T-helper 22 cell (primary cell): Measurements from ENCODE around the gene CWF19L2.
"Not testable (repeated sequence)": the region's sequence is repeated elsewhere in the genome, so short reads cannot be mapped to it uniquely, and the experiment has no call there.

Experiments
- DNase-seq: peaks from one replicate; pipeline ENCODE4 v3.0.0-alpha.2; 2020; ENCODE audit warnings: low read depth

CWF19L2 gene

DNA sequence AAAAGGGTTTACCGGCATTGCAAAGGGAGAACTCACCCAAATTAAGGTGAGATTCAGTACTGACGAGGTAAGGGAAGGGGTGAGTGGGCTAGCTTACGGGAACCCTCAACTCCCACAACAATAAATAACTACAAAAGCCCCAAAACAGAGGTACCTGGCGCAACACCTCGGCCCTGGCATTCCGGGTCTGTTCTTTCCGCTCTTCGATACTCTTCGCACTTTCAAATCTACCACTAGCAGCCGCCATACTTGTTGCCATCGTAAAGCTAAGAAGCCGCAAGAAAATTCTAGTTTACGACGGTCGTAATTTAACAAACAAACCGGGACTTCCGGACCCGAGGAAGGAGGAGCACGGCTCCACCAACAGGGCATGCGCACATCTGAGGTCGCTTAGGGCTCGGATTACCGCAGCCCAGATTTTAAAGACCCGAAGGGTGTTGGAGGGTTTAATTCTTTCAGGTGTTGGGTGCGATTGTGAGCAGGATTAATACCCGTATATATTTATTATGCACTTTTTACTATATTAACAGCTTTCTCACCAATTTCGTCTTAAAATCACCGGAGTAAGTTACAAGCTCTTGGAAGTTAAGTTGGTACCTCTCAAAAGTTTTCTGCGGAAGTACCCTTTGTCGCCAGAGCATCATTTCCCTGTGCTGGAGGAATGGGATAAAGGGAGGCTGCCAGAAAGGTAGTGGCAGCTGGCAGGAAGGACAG is at the start of gene CWF19L2:
TSS of gene CWF19L2 (minus strand) at position 268 of the 714 bp plus-strand sequence. CDS start at position 259, 9 bp downstream.
- DNase-seq = peak; percentile 84

DNA sequence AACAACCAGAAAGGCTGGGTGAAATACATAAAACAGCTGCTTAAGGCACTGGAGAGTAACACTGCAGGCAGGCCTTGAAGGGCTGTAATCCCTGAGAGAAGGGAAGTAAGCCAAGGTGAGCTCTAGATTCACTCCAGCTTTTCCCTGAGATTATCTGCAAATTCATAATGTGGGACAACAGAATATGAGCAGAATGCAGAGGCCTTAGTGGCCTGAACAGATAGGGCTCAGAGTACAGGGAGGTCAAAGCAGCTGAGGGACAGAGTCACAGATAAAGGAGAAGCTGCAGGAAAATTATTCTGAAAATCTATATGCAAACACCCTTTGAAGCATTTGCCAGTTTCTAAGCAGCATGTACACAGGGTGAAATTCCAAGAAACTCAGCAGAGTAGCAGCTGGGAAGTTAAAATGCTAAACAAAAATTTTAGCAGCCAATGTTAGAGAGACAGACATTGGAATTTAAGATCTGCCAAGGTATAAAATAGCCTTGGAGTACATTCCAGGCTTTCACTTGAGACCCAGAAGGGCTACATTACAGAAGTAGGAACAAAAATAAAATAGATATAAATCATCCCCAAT is 48.1 kb upstream of the CWF19L2 start:
- no peak for DNase-seq

DNA sequence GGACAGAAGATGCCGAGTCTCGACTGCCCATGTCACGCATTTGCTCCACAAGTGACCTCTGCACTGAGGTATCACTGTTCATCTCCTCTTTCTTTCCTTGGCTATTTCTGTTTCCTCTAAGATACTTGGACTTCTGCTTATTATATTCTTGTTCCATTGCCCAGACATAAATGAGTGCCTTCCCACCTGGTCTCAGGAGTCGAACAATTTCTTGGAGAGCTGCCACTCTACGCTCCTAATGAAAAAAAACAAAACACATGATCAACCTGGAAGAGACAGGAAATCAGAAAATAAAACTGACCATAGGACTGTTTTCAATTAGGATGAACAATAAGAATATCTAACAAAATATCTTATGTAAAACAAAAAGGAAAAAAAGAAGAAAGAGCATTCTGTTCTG is 47.4 kb upstream of the CWF19L2 start:
- no peak for DNase-seq

DNA sequence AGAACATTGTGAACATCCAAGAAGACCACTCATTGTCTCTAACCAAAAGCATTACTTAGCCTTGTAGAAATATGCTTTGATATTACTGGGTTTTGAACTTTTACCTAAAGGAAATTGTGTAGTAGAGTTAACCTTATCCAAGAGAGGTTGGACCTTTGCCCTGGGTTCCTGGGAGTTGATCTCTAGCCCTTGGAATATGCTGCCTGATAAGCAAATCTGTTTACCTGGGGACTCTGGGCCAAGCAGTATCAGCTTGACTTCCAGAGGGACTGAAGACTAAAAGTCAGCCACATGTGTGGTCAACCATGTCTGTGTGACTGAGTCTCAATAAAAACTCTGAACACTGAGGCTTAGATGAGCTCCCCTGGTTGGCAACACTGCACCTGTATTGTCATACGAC is 44.1 kb upstream of the CWF19L2 start:
- no peak for DNase-seq

DNA sequence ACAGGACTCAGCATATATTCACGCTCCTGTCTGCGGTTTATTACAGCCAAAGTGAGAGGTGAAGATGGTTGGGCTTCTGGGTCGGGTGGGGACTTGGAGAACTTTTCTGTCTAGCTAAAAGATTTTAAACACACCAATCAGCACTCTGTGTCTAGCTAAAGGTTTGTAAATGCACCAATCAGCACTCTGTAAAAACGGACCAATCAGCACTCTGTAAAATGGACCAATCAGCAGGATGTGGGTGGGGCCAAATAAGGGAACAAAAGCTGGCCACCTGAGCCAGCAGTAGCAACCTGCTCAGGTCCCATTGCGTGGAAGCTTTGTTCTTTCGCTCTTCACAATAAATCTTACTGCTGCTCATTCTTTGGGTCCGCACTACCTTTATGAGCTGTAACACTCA is 39.7 kb upstream of the CWF19L2 start:
- DNase-seq = not testable (repeated sequence)

DNA sequence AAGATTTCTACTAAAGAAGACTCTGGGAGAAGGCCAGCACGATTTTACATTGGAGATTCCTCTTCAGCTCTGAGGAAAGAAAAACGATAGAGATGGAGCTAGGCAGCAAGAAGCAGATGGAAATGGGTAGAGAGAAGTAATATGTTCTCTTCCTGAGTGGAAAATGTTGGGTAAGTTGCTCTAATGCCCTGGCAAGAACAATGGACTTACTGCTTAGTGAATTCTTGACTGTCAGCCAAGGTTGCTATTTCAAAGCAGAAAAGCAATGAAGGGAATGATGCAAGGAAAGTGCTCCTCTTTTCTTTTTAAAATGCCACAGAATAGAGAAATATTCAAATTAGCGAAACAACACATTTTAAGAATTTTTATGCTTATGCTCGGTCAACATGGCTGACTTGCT is 38.4 kb upstream of the CWF19L2 start:
- no peak for DNase-seq

DNA sequence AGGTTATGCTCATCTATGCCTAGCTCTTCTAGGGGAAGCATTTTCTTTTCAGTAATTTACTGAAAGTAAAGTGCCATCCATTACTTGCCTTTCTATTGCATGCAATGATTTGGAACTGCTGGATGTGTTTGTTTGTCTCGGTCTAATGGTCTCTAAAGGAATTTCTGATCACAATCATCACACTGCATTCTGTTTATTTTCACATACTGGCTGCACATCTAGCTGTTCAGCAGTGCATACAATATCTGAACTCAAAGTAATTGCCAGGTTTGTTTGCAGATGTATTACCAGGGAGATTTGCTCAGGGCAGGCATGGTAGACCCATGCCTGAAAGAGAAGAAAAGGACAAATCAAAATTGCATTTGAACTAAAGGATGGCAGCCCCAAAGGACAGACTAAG is 36.4 kb upstream of the CWF19L2 start:
- DNase-seq = no peak

DNA sequence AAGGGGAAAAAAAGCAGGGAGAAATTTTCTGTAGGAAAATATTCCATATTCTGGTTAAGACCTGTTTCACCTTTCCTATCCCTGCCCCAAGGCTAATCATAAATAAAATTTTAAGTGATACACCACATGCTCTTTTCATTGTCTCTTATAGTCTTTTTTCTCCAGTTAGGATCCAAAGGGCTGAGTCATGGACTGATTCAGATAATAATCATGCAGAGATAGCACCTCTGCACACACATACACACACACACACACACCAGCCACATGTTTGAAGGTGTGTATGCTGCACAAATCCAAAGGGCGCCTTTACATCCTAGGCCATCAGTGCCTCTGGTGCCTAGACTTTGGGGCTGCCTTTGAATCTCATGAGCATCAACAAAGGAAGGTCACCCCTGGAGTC is 35.5 kb upstream of the CWF19L2 start:
- no peak for DNase-seq

DNA sequence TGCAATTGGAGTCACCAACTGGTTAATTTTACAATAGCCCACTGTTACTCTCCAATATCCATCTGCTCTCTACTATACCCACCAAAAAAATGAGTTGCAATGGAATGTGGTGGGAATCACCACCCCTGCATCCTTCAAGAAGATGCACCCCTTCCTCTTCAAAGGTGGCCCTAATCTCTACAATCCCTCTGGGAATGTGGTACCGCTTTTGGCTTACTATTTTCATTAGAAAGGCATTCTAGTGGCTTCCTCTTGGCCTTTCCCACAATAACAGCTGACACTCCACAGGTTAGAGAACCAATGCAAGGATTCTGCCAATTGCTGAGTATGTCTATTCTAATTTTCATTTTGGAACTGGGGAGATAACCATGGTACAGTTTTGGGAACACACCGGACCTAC is 33.2 kb upstream of the CWF19L2 start:
- DNase-seq = no peak

DNA sequence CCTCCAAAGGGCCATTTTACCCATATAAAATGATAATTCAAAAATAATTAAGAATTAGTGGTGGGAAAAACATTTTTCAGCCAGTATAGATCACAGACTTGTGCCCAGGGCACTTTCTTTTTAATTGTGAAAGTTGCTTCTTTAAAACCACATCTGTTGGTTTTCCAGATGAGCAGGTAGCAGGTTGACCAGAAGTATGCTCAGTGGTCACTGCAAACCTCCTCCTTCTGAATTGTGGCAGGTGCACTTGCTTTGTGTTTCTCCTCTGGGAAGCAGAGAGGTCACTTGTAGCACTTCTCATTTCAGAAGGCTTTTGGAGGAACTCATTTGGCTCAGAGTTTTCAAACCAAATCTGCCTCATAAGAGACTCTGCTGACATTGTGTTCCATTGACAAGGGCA is 24.6 kb upstream of the CWF19L2 start:
- DNase-seq = no peak

DNA sequence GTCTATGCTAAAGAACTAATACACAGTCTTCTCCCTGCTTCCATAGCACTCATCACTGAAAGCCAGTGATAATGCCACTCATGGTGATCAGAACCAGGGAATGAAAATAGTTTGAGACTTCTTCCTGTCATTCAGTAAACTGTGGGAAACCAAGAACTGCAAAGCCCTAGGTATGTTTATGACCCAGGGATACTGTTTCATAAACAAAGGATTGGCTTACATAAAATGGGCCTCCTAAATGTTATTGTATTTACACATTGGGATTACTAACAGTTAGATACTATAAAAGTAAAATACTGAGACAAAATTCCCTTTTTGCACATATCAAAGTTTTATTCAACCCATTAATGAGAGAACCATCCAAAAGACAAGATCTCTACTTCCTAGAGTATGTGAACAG is 21.3 kb upstream of the CWF19L2 start:
- no peak for DNase-seq

DNA sequence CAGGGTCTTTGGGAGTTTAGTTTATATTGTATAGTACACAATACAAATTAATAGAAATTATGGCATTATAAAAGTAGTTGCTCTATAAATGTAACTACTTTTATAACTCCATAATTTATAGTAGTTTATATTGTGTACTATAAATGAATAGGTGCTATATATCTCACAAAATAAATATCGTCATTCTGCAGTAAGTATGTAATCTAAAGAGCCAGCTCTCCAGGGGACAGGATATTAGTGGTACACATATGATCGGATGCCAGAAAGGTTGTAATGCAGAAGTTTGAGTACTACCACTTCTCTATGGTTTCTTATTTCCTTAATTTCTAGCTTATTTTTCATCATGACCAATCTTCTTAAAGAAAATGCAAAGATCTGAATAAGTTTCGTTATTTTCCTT is 20.2 kb upstream of the CWF19L2 start:
- DNase-seq = no peak

DNA sequence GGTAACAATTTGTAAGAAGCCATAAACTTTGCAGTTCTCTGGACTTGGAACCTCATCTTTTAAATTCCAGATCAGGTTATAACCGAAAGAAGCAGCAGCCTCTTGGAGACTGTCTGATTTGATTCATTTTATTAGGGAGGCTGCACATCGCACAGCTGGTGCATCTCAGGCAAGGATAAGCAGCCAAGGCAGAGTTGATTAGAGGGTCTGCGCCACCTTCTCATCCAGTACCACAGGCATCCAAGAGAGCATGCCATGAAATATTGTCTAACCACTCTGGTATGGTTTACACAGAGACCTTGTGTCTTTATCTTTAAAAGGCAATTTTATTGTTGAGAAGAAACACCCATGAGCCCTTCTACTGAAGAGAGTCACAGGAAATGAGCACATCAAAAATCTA is 16.2 kb upstream of the CWF19L2 start:
- no peak for DNase-seq

DNA sequence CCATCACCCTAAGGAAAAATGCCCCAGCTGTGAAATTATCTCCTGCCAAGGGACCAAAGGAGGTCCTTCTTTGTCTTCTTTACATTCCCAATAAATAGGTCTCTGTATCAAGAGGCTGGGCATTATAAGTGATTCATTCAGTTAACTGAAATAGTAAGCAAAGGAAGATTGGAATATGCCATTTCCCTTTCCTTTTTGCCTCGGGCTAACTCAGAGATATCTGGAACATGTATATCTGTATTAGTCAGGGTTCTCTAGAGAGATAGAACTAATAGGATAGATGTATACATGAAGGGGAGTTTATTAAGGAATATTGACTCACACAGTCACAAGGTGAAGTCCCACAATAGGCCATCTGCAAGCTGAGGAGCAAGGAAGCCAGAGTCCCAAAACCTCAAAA is 15.3 kb upstream of the CWF19L2 start:
- no peak for DNase-seq

DNA sequence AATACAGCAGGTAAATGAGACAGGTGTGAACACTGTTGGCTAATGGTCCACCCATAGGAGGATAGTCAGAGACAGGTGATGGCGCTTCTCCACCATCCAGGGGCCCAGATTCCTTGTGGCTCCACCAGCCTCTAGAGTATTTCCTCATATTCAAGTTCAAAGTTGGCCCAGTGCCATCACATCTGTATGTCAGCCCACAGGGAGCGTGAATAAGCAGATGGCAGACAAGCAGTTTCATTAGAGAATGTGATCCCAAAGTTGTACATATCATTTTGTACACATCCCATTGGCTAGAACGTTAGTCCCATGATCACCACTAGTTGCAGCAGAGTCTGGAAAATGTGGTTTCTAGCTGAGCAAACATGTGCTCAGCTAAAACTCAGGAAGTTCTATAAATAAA is 11.0 kb upstream of the CWF19L2 start:
- no peak for DNase-seq

DNA sequence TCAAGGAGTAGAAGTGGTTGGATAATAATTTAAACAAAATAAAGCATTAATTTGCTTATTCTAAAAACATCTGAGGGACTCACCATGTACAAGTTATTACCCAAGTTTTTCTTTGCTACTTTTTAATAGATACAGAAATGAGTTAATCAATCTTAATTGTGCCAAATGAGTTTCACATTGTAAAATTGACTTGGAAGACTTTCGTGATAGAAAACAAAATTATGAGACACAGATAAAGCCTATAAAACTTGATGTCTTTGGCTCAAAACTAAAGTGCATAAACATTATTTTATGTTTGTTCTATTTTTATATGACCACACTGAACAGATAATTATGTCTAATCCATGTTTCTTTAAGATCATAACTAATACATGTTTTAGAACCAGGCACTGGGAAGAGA is 10.1 kb upstream of the CWF19L2 start:
- no peak for DNase-seq

DNA sequence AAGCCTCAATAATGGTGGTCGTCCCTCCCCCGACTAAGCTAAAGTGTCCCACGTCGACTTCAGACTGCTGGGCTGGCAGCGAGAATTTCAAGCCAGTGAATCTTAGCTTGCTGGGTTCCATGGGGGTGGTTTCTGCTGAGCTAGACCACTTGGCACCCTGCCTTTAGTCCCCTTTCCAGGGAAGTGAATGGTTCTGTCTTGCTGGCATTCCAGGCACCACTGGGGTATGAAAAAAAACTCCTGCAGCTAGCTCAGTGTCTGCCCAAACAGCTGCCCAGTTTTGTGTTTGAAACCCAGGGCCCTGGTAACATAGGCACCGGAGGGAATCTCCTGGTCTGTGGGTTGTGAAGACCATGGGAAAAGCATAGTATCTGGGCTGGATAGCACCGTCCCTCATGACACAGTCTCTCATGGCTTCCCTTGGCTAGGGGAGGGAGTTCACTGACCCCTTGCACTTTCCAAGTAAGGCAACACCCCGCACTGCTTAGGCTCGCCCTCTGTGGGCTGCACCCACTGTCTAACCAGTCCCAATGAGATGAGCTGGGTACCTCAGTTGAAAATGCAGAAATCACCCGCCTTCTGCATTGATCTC is 8.7 kb upstream of the CWF19L2 start:
- not testable (repeated sequence) for DNase-seq

DNA sequence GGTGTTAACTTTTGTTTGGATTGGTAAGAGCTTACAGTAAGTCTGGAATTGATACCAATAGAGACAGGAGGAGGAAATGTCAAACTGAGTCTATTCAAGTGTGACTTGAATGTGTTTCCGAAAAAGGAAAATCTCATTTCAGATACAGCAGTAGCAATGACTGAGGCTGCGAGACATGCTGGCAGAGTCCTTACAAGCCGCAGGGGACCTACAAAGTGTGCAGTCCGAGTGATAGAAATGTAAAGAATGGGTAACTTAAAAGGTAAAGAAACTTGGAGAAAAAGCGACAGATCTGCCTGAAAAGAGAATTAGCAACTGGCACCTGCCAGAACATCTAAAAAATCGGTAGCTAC is 444 bp downstream of the CWF19L2 start:
- no peak for DNase-seq

DNA sequence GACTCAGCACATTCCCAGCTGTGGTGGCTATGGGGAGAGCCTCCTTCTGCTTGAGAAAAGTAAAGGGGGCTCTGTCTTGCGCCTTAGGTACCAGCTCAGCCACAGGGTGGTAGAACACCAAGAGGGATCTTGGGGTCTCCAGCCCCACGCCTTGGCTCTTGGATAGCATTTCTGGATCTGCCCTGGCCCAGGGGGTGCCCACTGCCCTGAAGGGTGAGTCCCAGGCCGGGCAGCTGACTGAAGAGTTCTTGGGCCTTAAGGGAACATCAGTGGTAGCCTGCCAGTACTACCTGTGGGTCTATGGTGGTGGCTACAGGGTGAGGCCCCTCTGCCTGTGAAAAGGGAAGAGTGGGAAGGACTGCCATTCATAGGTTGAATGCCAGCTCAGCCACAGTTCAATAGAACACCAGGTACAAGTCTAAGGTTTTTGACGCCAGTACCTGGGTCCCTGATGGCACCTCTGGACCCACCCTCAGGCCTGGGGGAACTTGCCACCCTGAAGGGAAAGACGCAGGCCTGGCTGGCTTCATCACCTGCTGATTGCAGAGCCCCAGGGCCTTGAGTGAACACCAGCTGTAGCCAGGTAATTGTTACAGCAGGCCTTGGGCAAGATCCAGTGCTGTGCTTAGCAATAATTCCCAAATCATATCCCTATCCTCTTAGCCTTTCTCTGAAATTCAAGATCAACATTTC is 3.9 kb downstream of the CWF19L2 start:
- DNase-seq = no peak

DNA sequence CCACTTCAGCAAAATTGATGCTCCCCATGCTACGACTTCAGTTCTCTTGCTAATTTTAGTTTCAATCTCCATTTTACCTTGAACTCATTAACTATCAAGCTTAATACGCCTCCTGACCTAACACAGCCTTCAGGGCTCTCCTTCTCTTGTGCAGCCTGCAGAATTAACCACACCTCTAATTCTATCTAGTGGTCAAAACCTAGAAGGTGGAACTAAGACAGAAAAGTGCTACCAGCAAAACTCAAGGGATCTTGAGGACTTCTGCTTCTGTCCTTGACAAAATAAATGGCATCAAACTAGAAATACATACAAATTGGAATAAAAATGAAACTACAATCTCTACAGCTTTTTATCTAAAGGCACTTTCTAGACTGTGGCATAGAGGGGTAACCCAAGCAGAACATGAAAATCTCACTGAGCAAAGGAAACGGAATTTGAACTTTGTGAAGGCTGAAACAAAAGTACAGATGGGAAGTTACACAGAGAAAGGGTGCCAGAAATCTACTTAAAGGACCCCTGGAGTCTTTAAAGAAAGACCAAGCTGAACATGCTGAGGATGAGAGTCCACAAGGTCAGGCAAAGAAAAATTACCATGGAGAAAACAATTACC is 10.7 kb downstream of the CWF19L2 start:
- DNase-seq = no peak

DNA sequence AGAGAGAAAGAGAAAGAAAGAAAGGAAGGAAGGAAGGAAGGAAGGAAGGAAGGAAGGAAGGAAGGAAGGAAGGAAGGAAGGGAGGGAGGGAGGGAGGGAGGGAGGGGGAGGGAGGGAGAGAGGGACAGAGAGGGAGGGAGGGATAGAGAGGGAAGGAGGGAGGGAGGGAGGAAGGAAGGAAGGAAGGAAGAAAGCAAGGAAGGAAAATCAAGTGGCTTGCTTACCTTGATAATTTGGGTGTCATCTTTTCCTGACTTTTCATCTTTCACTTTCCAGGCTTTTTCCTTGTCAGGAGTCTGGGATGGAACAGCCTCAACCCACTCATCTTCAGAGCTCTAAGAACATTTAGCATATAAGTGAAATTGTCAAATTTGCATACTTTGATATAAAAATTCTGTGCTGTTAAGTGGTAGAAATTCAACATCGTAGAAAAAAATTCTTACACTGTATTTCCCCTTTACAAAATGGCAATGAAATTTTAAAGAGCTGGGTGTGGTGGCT is 14.9 kb downstream of the CWF19L2 start:
- no peak for DNase-seq

DNA sequence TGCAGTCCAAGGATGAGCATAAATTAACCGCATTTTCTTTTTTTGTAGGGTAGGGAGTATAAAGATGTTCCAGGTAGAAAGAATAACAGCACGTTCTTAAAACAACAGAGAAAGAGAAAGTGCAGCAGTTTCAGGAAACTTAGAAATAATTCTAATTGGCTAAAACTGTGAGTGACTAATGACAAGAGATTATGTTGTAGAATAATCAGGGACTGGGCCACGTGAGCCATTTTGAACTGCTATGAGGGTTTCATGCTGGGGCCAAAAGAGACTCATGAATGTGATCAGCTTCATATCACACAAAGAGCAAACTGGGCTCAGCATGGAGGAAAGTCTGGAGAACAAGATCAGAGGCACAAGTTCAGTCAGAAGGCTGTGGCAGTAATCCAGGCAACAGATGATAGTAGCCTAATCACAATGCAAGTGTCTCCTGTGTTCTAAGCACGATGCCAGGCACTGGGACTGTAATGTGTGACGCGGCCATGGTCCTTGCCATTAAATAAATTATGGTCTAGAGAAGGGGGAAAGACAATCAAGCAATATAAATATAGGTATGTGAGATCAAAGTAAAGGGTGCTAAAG is 17.9 kb downstream of the CWF19L2 start:
- DNase-seq = no peak
